Fibroblast of lung (primary cell): ENCODE data around the gene QSOX2. TPM values are rescaled to one million over a fixed set of nuclear protein-coding genes. Genes with fewer than 3 reads are reported as not detected.
A peak's percentile ranks its signal among the peaks of the same experiment; 100 is the strongest.

Experiments used
- DNase-seq, 2 donors: peaks; one replicate each; pipeline versions ENCODE4 v3.0.0 to v3.0.0-alpha.2; 2010; ENCODE audit warnings: low read depth in 2 of 2
- H2AFZ ChIP-seq: 2 replicates; pipeline ENCODE4 v1.5.1; 2012; ENCODE audit warnings: low read length, control low read depth, inconsistent platforms
- H3K27ac ChIP-seq: 2 replicates; pipeline ENCODE4 v1.5.1; 2011; ENCODE audit warnings: low read length, control low read depth; ENCODE audit not compliant: insufficient read depth
- H3K27me3 ChIP-seq: 2 replicates; pipeline ENCODE4 v1.5.1; 2011; ENCODE audit warnings: mild to moderate bottlenecking, low read length; ENCODE audit not compliant: control insufficient read depth, insufficient read depth
- H3K36me3 ChIP-seq: 2 replicates; pipeline ENCODE4 v1.5.1; 2011; ENCODE audit warnings: low read length; ENCODE audit not compliant: control insufficient read depth, insufficient read depth
- H3K4me1 ChIP-seq: 2 replicates; pipeline ENCODE4 v1.5.1; 2011; ENCODE audit warnings: low read length; ENCODE audit not compliant: control insufficient read depth, insufficient read depth; ENCODE audit errors: extremely low read depth
- H3K4me2 ChIP-seq: 2 replicates; pipeline ENCODE4 v1.5.1; 2011; ENCODE audit warnings: low read length, control low read depth; ENCODE audit not compliant: insufficient read depth; ENCODE audit errors: extremely low read depth
- H3K4me3 ChIP-seq, 4 experiments: fragments of 200-600 bp in 1 of 4; sonication (generic) in 1 of 4; replicated peaks in 1 of 4; 2 replicates each; pipeline ENCODE4 v1.5.1; 2011 to 2016; ENCODE audit warnings: low read length in 4 of 4, low read depth in 3 of 4, mild to moderate bottlenecking in 3 of 4, control low read depth in 2 of 4, inconsistent platforms in 1 of 4, mixed read lengths in 1 of 4; ENCODE audit not compliant: insufficient read depth in 1 of 4; ENCODE audit errors: control extremely low read depth in 1 of 4
- H3K79me2 ChIP-seq: 2 replicates; pipeline ENCODE4 v1.5.1; 2012; ENCODE audit warnings: mild to moderate bottlenecking, low read length, inconsistent platforms; ENCODE audit not compliant: control insufficient read depth, insufficient read depth
- H3K9ac ChIP-seq: 2 replicates; pipeline ENCODE4 v1.5.1; 2011; ENCODE audit warnings: mild to moderate bottlenecking, low read length, control low read depth; ENCODE audit not compliant: insufficient read depth
- H3K9me3 ChIP-seq: 2 replicates; pipeline ENCODE4 v1.5.1; 2012; ENCODE audit warnings: low read depth, low read length; ENCODE audit not compliant: control insufficient read depth, insufficient read depth
- H4K20me1 ChIP-seq: 2 replicates; pipeline ENCODE4 v1.5.1; 2011; ENCODE audit warnings: low read length; ENCODE audit not compliant: control insufficient read depth, insufficient read depth; ENCODE audit errors: extremely low read depth
- EZH2 ChIP-seq: IDR thresholded peaks from 2 replicates; pipeline ENCODE4 v1.5.1; 2012; ENCODE audit warnings: low read length, control low read depth, mild to moderate bottlenecking; ENCODE audit errors: missing control alignments
- polyA plus RNA-seq, 2 donors: library from polyadenylated mRNA; depleted of rRNA in 1 of 2; stranded (reverse) in 1 of 2; unstranded in 1 of 2; fragments of >200 nt; gene quantifications; 2 replicates each; pipeline ENCODE4 v1.2.1, GENCODE V29; 2011 to 2012; ENCODE audit warnings: missing spikeins in 1 of 2
- total RNA-seq: library from RNA; depleted of rRNA; stranded (reverse); fragments of >200 nt; gene quantifications from 2 replicates; pipeline ENCODE4 v1.2.1, GENCODE V29; 2014
- TF ChIP-seq, protein P1 (sequence below), 2 donors: IDR thresholded peaks in 1 of 2; conservative IDR thresholded peaks in 1 of 2; 1 replicate in 1 of 2; 2 replicates in 1 of 2; pipeline ENCODE4 v1.5.1; 2011 to 2012; ENCODE audit warnings: low read length in 2 of 2, control low read depth in 1 of 2, inconsistent platforms in 1 of 2, low read depth in 1 of 2, mild to moderate bottlenecking in 1 of 2

QSOX2 gene
- total and polyA plus RNA-seq, 2 donors (not counting 1 experiment from before 2014, with no cell fraction given) = 7.8 to 13.2 TPM

GRCh38 chr9:136192289-136193126 is 53.1 kb downstream of the QSOX2 start:
- no peaks in the 10 kb centered on the region for H3K79me2 ChIP-seq
- no peaks in the 10 kb centered on the region for H3K36me3 ChIP-seq
- no peaks in the 10 kb centered on the region for H3K4me1 ChIP-seq
- H3K4me3 ChIP-seq = peak overlapping the region in 1 of 4 experiments; percentile 40
- H3K9ac ChIP-seq = no peak overlapping the region
- DNase-seq = peak in 1 of 2 donors; percentile 48
- TF ChIP-seq, protein P1, sequence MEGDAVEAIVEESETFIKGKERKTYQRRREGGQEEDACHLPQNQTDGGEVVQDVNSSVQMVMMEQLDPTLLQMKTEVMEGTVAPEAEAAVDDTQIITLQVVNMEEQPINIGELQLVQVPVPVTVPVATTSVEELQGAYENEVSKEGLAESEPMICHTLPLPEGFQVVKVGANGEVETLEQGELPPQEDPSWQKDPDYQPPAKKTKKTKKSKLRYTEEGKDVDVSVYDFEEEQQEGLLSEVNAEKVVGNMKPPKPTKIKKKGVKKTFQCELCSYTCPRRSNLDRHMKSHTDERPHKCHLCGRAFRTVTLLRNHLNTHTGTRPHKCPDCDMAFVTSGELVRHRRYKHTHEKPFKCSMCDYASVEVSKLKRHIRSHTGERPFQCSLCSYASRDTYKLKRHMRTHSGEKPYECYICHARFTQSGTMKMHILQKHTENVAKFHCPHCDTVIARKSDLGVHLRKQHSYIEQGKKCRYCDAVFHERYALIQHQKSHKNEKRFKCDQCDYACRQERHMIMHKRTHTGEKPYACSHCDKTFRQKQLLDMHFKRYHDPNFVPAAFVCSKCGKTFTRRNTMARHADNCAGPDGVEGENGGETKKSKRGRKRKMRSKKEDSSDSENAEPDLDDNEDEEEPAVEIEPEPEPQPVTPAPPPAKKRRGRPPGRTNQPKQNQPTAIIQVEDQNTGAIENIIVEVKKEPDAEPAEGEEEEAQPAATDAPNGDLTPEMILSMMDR (conservative IDR thresholded peaks at IDR 0.05 in 1 of 2, IDR thresholded peaks at IDR 0.05 in 1 of 2; ENCODE audit: low read depth in 1 of 2, low read length in 2 of 2) = no peak
- TF ChIP-seq EZH2 = no peak
- no peak overlapping the region for H2AFZ ChIP-seq
- no peaks in the 10 kb centered on the region for H4K20me1 ChIP-seq
- peaks cover 47% of the 10 kb centered on the region for H3K27me3 ChIP-seq
- no peaks in the 10 kb centered on the region for H3K9me3 ChIP-seq
- no peak overlapping the region for H3K27ac ChIP-seq
- H3K4me2 ChIP-seq = no peak overlapping the region

DNA sequence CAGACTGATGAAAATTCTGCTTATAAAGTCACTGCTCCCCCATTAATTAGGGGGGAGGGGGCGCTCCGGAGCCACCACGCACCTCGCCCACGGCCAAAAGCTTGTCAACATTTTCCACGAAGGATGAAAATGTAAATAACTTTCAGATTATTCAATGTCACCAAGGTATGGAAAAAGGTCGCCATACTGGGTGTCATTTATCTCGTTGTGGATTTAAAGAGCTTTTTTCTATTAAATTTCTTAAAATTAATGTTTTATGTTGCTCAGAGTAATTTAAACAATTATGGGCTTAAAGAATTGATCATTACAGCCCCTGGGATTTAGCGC is 53.7 kb downstream of the QSOX2 start:
- H3K4me2 ChIP-seq = no peak overlapping the region
- peaks cover 44% of the 10 kb centered on the region for H3K27me3 ChIP-seq
- H3K27ac ChIP-seq = no peak overlapping the region

More for the DNA sequence above, 53.7 kb downstream of the QSOX2 start:
- no peaks in the 10 kb centered on the region for H4K20me1 ChIP-seq
- H3K9me3 ChIP-seq = no peaks in the 10 kb centered on the region
- peak; percentile 1 for TF ChIP-seq EZH2
- TF ChIP-seq, protein P1 (conservative IDR thresholded peaks at IDR 0.05 in 1 of 2, IDR thresholded peaks at IDR 0.05 in 1 of 2; ENCODE audit: low read depth in 1 of 2, low read length in 2 of 2) = no peak
- no peak for DNase-seq
- H3K4me3 ChIP-seq = peak overlapping the region in 1 of 4 experiments; percentile 40
- H3K79me2 ChIP-seq = no peaks in the 10 kb centered on the region
- no peaks in the 10 kb centered on the region for H3K4me1 ChIP-seq
- H3K36me3 ChIP-seq = no peaks in the 10 kb centered on the region
- H2AFZ ChIP-seq = no peak overlapping the region
- H3K9ac ChIP-seq = no peak overlapping the region
